Smooth muscle cell (in vitro differentiated cells): ENCODE data around the gene HS6ST3. TPM values are rescaled to one million over a fixed set of nuclear protein-coding genes. Genes with fewer than 3 reads are reported as not detected.

Source experiments
- DNase-seq: peaks from one replicate; lab custom pipeline; 2025; ENCODE audit not compliant: unreplicated experiment; lab: John Stamatoyannopoulos, UW
- H2AFZ ChIP-seq: fragments of 200-600 bp; sonication (generic); 2 replicates; pipeline ENCODE4 v1.6.0; 2016; ENCODE audit warnings: antibody characterized with exemption, low read depth, mild to moderate bottlenecking
- H3F3A ChIP-seq: fragments of 200-600 bp; sonication (generic); 2 replicates; pipeline ENCODE4 v1.6.0; 2017; ENCODE audit warnings: antibody characterized with exemption, low read depth
- H3K27ac ChIP-seq: fragments of 200-600 bp; sonication (generic); 2 replicates; pipeline ENCODE4 v1.5.1; 2016; ENCODE audit warnings: low read depth, mild to moderate bottlenecking
- H3K27me3 ChIP-seq: fragments of 200-600 bp; sonication (generic); 2 replicates; pipeline ENCODE4 v1.6.1; 2016; ENCODE audit warnings: low read depth, mild to moderate bottlenecking
- H3K36me3 ChIP-seq: fragments of 200-600 bp; sonication (generic); 2 replicates; pipeline ENCODE4 v1.5.1; 2016; ENCODE audit warnings: low read depth
- H3K4me1 ChIP-seq: fragments of 200-600 bp; sonication (generic); 2 replicates; pipeline ENCODE4 v1.5.1; 2016; ENCODE audit warnings: low read depth
- H3K4me2 ChIP-seq: fragments of 200-600 bp; sonication (generic); 2 replicates; pipeline ENCODE4 v1.6.0; 2016; ENCODE audit warnings: mild to moderate bottlenecking
- H3K4me3 ChIP-seq: fragments of 200-600 bp; sonication (generic); 2 replicates; pipeline ENCODE4 v1.5.1; 2016; ENCODE audit warnings: mild to moderate bottlenecking
- H3K79me2 ChIP-seq: fragments of 200-600 bp; sonication (generic); 2 replicates; pipeline ENCODE4 v1.6.0; 2016; ENCODE audit warnings: low read depth, mild to moderate bottlenecking
- H3K9ac ChIP-seq: fragments of 200-600 bp; sonication (generic); 2 replicates; pipeline ENCODE4 v1.6.0; 2016; ENCODE audit warnings: low read depth
- H3K9me3 ChIP-seq: fragments of 200-600 bp; sonication (generic); replicated peaks from 2 replicates; pipeline ENCODE4 v1.5.1; 2016; ENCODE audit warnings: low read depth
- H4K20me1 ChIP-seq: fragments of 200-600 bp; sonication (generic); 2 replicates; pipeline ENCODE4 v1.6.0; 2016; ENCODE audit warnings: low read depth
- WGBS: methylation state at CpG from one replicate; pipeline ENCODE4 v1.1.7; 2016; ENCODE audit warnings: low lambda C conversion rate; 5-methylcytosine and 5-hydroxymethylcytosine counted together
- polyA plus RNA-seq: library from polyadenylated mRNA; unstranded; fragments of >200 nt; fragmentation: Nextera tagmentation; extraction: Ambion mirVana; gene quantifications from 2 replicates; pipeline ENCODE4 v1.2.1, GENCODE V29; 2016
- total RNA-seq: library from RNA; depleted of rRNA; stranded (reverse); fragments of >200 nt; gene quantifications from 2 replicates; pipeline ENCODE4 v1.2.3, GENCODE V29; 2014
- TF ChIP-seq, protein P1 (sequence below): fragments of 200-600 bp; sonication (generic); IDR thresholded peaks from 2 replicates; pipeline ENCODE4 v1.5.1; 2017; ENCODE audit warnings: borderline replicate concordance, mild to moderate bottlenecking, antibody characterized with exemption; ENCODE audit not compliant: insufficient read depth, poor library complexity, severe bottlenecking

The HS6ST3 gene
- total and polyA plus RNA-seq, 2 experiments from 2014 or later: 0.09 TPM; not detected in 1

DNA sequence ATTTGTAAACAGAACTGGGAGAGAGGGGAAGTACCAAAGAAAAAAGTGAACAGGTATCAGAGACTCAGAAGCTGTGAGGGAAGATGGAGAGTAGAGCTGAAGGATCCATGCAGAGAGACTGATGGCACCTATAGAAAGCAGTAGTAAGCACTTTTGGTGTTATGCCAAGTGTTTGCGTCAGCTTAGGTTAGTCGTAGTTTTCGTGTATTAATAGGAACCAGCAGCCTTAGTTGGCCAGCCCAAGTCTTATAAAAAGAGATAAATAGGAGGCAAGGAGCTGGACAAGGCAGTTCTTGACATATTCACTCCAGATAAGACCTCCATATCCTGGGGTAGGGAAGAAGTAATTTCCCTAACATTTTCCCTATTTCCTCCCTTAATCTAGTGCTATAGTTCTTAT, 690.2 kb downstream of the HS6ST3 start:
- Histone ChIP-seq H3K4me3 (no peak overlapping the region), H2AFZ (no peak overlapping the region), H3F3A (no peaks in the 10 kb centered on the region), H3K79me2 (no peaks in the 10 kb centered on the region), H3K36me3 (no peaks in the 10 kb centered on the region), H3K27ac (no peak overlapping the region), H3K9me3 (no peaks in the 10 kb centered on the region), H3K9ac (no peak overlapping the region), H3K4me2 (no peak overlapping the region), H4K20me1 (no peaks in the 10 kb centered on the region), H3K4me1 (no peaks in the 10 kb centered on the region), H3K27me3 (no peaks in the 10 kb centered on the region)
- TF ChIP-seq, protein P1, sequence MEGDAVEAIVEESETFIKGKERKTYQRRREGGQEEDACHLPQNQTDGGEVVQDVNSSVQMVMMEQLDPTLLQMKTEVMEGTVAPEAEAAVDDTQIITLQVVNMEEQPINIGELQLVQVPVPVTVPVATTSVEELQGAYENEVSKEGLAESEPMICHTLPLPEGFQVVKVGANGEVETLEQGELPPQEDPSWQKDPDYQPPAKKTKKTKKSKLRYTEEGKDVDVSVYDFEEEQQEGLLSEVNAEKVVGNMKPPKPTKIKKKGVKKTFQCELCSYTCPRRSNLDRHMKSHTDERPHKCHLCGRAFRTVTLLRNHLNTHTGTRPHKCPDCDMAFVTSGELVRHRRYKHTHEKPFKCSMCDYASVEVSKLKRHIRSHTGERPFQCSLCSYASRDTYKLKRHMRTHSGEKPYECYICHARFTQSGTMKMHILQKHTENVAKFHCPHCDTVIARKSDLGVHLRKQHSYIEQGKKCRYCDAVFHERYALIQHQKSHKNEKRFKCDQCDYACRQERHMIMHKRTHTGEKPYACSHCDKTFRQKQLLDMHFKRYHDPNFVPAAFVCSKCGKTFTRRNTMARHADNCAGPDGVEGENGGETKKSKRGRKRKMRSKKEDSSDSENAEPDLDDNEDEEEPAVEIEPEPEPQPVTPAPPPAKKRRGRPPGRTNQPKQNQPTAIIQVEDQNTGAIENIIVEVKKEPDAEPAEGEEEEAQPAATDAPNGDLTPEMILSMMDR: no peak
- DNase-seq: no peak
- WGBS: 81% methylated on average over 3 of the region's 3 CpGs

DNA sequence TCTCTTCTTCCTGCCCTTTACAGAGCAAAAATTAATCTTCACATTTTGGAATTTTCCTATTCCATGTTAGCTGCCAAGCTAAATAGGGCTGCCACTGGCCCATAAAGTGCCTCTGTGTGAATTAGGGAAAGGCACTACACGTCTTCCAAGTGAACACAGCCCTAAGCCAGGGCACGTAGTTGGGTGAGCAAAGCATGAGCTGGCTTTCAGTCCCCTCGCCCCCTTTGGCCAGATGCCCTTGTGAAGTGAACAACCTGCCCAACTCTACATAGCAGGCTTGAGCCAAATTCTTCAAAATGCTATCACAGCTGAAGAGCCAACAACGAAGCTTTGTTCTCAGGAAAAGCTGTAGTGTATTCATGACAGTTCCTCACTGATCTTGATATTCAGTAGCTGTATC, 691.2 kb downstream of the HS6ST3 start:
- no peak overlapping the region for H3K27ac ChIP-seq
- WGBS: 79% methylated on average over 4 of the region's 4 CpGs
- no peak overlapping the region for H3K4me3 ChIP-seq
- TF ChIP-seq, protein P1: no peak
- no peaks in the 10 kb centered on the region for H3K9me3 ChIP-seq
- no peak overlapping the region for H3K4me2 ChIP-seq
- H3K4me1 ChIP-seq: no peaks in the 10 kb centered on the region
- H3F3A ChIP-seq: no peaks in the 10 kb centered on the region
- no peaks in the 10 kb centered on the region for H3K36me3 ChIP-seq
- no peaks in the 10 kb centered on the region for H4K20me1 ChIP-seq
- H3K79me2 ChIP-seq: no peaks in the 10 kb centered on the region
- H2AFZ ChIP-seq: no peak overlapping the region
- no peaks in the 10 kb centered on the region for H3K27me3 ChIP-seq
- DNase-seq: no peak
- no peak overlapping the region for H3K9ac ChIP-seq

DNA sequence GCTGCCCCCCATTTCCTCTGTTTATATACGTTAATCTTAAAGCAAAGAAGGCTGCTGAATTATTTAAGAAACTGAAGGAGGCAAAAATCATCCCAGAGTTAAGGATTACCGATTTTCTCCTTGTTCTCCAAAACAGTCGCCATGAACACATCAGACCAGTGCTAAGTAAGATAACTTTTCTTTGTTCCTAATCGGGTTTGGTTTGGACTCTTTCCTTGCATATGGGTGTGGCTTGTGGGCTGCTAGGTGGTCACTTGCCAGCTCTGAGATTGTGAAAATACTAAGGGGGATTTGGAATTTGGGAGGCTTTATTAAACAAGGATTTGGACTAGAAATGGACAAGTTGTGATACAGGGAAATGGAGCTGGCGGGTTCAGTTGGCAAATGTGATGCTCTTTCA, 692.3 kb downstream of the HS6ST3 start:
- Histone ChIP-seq H3F3A (no peaks in the 10 kb centered on the region), H3K36me3 (no peaks in the 10 kb centered on the region), H3K4me3 (no peak overlapping the region), H2AFZ (no peak overlapping the region), H4K20me1 (no peaks in the 10 kb centered on the region), H3K9ac (no peak overlapping the region), H3K79me2 (no peaks in the 10 kb centered on the region), H3K4me1 (no peaks in the 10 kb centered on the region), H3K27me3 (no peaks in the 10 kb centered on the region), H3K27ac (no peak overlapping the region), H3K4me2 (no peak overlapping the region), H3K9me3 (no peaks in the 10 kb centered on the region)
- 92% methylated on average over 5 of the region's 5 CpGs for WGBS
- TF ChIP-seq, protein P1: no peak
- no peak for DNase-seq

DNA sequence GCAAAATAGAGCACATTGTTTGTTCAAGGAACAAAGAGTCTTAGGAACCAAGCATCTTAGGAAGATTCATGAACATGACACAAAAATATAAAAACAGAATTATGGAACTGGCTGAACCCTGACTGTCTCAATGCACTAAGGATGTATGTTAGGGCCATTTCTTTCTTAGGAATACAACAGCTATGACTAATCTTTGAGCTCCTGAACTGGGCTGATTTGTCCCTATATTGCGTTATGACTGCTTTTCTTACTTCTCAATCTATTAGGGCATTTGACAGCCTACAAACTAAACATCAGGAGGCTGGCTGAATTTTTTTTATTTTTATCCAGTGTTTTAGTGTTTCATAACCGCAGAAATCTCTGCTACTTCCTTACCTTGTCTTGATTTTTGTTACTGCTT, 693.1 kb downstream of the HS6ST3 start:
- Histone ChIP-seq H3K4me1 (no peaks in the 10 kb centered on the region), H3K4me3 (no peak overlapping the region), H3K79me2 (no peaks in the 10 kb centered on the region), H3K27me3 (no peaks in the 10 kb centered on the region), H3K36me3 (no peaks in the 10 kb centered on the region), H3K4me2 (no peak overlapping the region), H3K9me3 (no peaks in the 10 kb centered on the region), H2AFZ (no peak overlapping the region), H3K27ac (no peak overlapping the region), H4K20me1 (no peaks in the 10 kb centered on the region), H3F3A (no peaks in the 10 kb centered on the region), H3K9ac (no peak overlapping the region)
- DNase-seq: no peak
- TF ChIP-seq, protein P1: no peak
- 85% methylated on average over 2 of the region's 2 CpGs for WGBS
